ENCODE data around the gene FOS. TPM values are rescaled to one million over a fixed set of nuclear protein-coding genes. Genes with fewer than 3 reads are reported as not detected.
A peak's percentile ranks its signal among the peaks of the same experiment; 100 is the strongest.

Gene FOS
- total RNA-seq: 100 to 1,000 TPM; 163 to 292 (median 243) TPM
- long read RNA-seq, donor 1, transcript FOS-201 (4 exons, 2,158 nt): major isoform, 83 of 116 reads
- long read RNA-seq, donor 1, transcript FOS-206 (2 exons, 1,280 nt): minor isoform, 5 of 116 reads
- long read RNA-seq, donor 1, transcript FOS-208 (3 exons, 1,496 nt): minor isoform, 5 of 116 reads
- long read RNA-seq, donor 1, partial matches to known transcripts: 0 of 116 reads
- long read RNA-seq, donor 1, other reads (novel, unspliced or antisense): 23 of 116 reads
- long read RNA-seq, donor 2, transcript FOS-201 (4 exons, 2,158 nt): major isoform, 30 of 39 reads
- long read RNA-seq, donor 2, partial matches to known transcripts: 0 of 39 reads
- long read RNA-seq, donor 2, other reads (novel, unspliced or antisense): 7 of 39 reads

GRCh38 chr14:75278422-75279152 lies at the start of gene FOS:
TSS of gene FOS (plus strand) at chr14:75278828. CDS start at chr14:75278983, 155 bp downstream.
- Histone ChIP-seq H3K4me1 (ENCODE audit: low read depth) (peaks cover 32% of the 10 kb centered on the region), H3K36me3 (ENCODE audit: low read depth) (no peaks in the 10 kb centered on the region), H3K4me3 (peak within 1 kb of the TSS; percentile 44), H3K9me3 (no peaks in the 10 kb centered on the region)
- peak; percentile 70 for ATAC-seq
- intact Hi-C loops (cut with DNase I, micrococcal nuclease): no loop called here
- TF ChIP-seq, protein P1, sequence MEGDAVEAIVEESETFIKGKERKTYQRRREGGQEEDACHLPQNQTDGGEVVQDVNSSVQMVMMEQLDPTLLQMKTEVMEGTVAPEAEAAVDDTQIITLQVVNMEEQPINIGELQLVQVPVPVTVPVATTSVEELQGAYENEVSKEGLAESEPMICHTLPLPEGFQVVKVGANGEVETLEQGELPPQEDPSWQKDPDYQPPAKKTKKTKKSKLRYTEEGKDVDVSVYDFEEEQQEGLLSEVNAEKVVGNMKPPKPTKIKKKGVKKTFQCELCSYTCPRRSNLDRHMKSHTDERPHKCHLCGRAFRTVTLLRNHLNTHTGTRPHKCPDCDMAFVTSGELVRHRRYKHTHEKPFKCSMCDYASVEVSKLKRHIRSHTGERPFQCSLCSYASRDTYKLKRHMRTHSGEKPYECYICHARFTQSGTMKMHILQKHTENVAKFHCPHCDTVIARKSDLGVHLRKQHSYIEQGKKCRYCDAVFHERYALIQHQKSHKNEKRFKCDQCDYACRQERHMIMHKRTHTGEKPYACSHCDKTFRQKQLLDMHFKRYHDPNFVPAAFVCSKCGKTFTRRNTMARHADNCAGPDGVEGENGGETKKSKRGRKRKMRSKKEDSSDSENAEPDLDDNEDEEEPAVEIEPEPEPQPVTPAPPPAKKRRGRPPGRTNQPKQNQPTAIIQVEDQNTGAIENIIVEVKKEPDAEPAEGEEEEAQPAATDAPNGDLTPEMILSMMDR (IDR thresholded peaks at IDR 0.05): no peak
- DNase-seq: peak; percentile 91 to 94 (median 93)

DNA sequence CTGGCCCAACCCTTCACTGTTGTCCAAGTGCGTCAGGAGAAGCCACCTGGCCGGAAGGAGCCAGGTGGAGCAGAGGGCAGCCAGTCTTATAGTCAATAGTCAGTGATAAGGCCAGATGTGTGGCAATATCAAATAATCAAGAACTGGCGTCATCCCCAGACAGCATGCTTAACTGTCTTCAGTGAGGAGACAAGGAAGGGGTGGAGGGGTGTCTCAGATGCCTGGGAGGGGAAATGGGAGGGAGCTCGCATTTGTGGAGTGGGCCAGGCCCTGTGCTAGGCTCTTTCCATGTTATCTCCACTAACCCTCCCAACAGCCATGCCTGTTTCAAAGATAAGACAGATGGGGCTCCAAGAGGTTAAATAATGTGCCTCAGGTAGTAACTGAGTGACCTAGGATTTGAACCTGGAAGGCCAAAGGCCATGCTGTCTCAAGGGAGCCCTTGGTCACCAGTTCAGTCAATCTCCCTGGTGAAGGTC lies 48.9 kb upstream of the FOS start:
- intact Hi-C loops (cut with DNase I, micrococcal nuclease): no loop called here
- peak; percentile 83 for ATAC-seq
- H3K4me3 ChIP-seq: no peak overlapping the region
- H3K4me1 ChIP-seq (ENCODE audit: low read depth): peaks cover 19% of the 10 kb centered on the region
- DNase-seq: peak; percentile 76 to 84 (median 80)
- no peaks in the 10 kb centered on the region for H3K9me3 ChIP-seq
- H3K36me3 ChIP-seq (ENCODE audit: low read depth): no peaks in the 10 kb centered on the region
- TF ChIP-seq, protein P1 (IDR thresholded peaks at IDR 0.05): no peak

GRCh38 chr14:75230140-75230792 lies 48.4 kb upstream of the FOS start:
- peaks cover 19% of the 10 kb centered on the region for H3K4me1 ChIP-seq (ENCODE audit: low read depth)
- H3K9me3 ChIP-seq: no peaks in the 10 kb centered on the region
- TF ChIP-seq, protein P1 (IDR thresholded peaks at IDR 0.05): no peak
- H3K36me3 ChIP-seq (ENCODE audit: low read depth): no peaks in the 10 kb centered on the region
- ATAC-seq (peak; percentile 79), DNase-seq (peak in 2 of 3 donors; percentile 72 to 73)
- no peak overlapping the region for H3K4me3 ChIP-seq
- intact Hi-C loops (cut with DNase I, micrococcal nuclease): no loop called here

DNA sequence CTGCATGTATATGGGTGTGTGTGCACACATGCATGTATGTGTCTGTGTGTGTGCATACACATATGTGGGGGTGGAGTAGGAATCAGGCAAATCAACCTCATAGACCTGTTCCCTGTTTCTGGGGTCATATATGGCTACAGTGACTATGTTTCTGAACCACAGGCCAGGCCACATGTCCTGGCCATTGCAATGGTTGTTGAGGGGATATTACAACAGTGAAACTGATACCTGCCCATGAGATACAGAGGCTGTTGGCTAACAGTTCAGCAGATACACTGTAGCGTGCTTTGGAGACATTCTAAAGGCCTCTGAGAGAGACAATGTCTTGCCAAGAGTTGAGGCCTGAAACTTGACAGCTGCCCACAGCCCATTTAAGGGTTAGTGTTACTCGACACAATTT lies 47.3 kb upstream of the FOS start:
- ATAC-seq (no peak), DNase-seq (no peak)
- TF ChIP-seq, protein P1 (IDR thresholded peaks at IDR 0.05): no peak
- no peak overlapping the region for H3K4me3 ChIP-seq
- H3K4me1 ChIP-seq (ENCODE audit: low read depth): peaks cover 15% of the 10 kb centered on the region
- intact Hi-C loops (cut with DNase I, micrococcal nuclease): no loop called here
- no peaks in the 10 kb centered on the region for H3K9me3 ChIP-seq
- H3K36me3 ChIP-seq (ENCODE audit: low read depth): no peaks in the 10 kb centered on the region

DNA sequence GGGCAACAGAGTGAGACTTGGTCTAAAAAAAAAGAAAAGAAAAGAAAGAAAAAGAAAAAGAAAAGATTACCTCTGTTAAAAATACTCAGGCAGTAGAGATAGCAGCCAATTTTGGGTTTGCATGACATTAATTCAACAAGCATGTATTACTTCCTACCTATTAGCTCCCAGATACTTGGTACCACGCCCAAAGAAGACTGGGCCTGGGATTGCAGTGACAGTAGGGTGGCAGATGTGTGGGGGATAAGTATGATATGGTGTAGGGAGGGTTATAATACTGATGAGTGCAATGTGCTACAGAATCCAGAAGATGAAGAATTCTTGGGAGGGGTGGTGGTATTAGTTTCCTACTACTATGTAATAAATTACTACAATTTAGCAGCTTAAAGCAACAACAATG lies 46.4 kb upstream of the FOS start:
- ATAC-seq (no peak), DNase-seq (no peak)
- intact Hi-C loops (cut with DNase I, micrococcal nuclease): no loop called here
- H3K9me3 ChIP-seq: no peaks in the 10 kb centered on the region
- TF ChIP-seq, protein P1 (IDR thresholded peaks at IDR 0.05): no peak
- no peaks in the 10 kb centered on the region for H3K36me3 ChIP-seq (ENCODE audit: low read depth)
- no peak overlapping the region for H3K4me3 ChIP-seq
- peaks cover 15% of the 10 kb centered on the region for H3K4me1 ChIP-seq (ENCODE audit: low read depth)
